AML-193 (cell line): Measurements from ENCODE around the gene LGALS8.
"Not testable (repeated sequence)": the region's sequence is repeated elsewhere in the genome, so short reads cannot be mapped to it uniquely, and the experiment has no call there.

Source experiments
- DNase-seq, 2 experiments: peaks; one replicate each; lab custom pipeline; 2025; lab: John Stamatoyannopoulos, UW

LGALS8 gene

GRCh38 chr1:236523704-236524141 lies at the start of gene LGALS8:
TSS of gene LGALS8 (plus strand) at chr1:236523982. CDS start at chr1:236526071, 2,089 bp downstream.
- DNase-seq: peak; percentile 65 to 76

- DNase-seq: no peak
Measured at GRCh38 chr1:236476019-236476418, 47.8 kb upstream of the LGALS8 start.

DNA sequence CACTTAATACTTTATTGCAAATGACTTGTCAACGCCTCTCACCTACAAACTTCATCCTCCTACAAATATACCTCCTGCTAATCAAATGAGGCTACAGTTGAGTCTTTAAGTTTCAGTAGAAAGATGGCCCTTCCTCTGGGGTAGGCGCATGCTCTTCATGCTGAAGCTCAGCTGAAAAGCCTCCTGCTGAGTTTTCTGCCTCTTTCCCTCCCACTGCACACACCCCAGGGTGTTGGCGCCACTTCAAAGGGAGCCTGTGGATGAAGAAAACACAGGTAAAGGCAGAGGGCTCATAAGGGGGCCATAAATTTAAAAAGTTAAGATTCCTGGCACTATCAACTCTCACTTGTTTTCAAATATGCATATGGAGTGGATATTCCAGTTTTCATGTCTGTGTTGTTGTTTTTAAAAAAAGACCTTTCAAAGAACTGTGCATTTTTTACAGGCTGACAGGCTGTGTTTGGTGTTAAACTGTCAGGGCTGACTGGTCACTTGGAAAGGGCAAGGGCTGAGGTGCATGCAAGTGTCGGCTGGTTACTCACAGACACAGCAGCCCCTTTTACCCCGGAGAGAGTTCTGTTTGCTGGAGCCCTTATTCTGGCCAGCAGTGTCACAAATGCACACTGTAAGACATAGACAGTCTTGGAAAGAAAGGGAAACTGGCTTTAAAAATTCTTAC lies 42.9 kb upstream of the LGALS8 start:
- no peak for DNase-seq

DNA sequence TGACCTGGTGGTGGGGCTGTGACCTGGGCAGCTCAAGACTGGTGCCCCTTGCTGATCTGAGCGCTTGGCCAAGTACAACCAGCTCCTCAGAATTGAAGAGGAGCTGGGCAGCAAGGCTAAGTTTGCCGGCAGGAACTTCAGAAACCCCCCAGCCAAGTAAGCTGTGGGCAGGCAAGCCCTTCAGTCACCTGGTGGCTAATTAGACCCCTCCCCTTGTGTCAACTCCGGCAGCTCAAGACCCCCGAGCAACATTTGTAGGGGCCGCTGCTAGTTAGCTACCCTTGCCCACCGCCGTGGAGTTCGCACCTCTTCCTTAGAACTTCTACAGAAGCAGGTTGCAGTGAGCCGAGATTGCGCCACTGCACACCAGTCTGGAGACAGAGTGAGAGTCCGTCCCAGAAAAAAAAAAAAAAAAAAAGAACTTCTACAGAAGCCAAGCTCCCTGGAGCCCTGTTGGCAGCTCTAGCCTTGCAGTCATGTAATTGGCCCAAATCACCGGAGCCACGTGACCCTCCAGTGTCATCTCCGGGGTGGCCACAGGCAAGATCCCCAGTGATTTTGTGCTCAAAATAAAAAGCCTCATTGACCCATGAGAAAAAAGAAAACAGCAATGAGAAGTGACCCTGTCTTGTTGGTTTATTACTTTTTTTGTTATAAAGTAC lies 39.3 kb upstream of the LGALS8 start:
- DNase-seq: no peak

GRCh38 chr1:236486356-236487002 lies 37.3 kb upstream of the LGALS8 start:
- DNase-seq: no peak

- DNase-seq: not testable (repeated sequence)
Measured at GRCh38 chr1:236489161-236489560, 34.6 kb upstream of the LGALS8 start.

DNA sequence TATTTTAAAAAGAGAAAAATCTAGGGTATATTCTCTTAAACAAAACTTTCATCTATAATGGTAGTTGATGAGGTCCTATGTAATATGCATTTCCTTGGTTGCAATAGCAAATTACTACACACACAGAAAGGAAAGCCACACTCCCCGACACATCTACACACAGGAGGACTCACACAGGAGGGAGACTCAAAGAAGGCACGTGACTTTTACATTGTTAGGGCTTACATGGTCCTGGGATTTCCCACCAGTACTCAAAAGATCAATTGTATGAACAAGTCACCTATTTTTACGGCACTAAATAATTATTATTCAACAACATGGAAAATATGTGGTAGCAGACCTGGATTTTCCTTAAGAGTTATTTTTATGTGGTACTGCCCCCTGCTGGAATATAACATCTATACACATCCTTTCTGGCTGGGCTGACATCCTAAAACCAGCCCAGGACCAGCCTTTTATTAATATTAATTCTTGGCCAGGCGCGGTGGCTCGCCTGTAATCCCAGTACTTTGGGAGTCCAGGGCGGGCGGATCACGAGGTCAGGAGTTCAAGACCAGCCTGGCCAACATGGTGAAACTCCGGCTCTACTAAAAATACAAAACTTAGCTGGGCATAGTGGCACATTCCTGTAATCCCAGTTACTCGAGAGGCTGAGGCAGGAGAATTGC lies 33.9 kb upstream of the LGALS8 start:
- peak; percentile 42 to 48 for DNase-seq

DNA sequence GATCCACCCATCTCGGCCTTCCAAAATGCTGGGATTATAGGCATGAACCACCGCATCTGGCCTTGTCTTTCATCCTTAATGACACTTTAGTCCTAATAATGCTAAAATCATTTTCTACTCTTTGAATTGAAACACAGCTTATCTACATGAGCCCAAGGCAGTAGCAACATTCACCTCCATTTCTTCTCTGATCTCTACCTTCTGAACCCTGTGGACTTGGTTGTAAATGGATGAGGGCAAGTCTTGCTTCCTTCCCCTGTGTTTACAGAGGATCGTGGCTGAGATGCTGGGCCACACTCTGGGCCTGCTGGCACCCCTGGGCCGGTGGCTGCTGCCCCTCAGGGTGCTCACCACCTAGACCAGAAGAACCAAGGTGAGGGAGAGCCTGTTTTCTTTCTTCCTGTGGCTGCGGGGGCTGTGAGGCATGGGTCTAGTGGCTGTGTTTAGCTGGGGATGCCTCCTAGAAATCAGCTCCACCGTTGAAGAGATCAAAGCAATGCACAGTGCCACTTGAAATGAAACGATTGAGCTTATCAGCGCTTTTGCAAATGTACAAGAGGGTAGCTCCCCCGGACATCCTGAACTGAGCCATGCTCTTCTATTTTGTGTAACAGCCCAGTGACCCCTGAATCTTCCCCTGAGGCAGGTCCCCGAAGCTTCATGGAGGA lies 32.2 kb upstream of the LGALS8 start:
- DNase-seq: no peak

DNA sequence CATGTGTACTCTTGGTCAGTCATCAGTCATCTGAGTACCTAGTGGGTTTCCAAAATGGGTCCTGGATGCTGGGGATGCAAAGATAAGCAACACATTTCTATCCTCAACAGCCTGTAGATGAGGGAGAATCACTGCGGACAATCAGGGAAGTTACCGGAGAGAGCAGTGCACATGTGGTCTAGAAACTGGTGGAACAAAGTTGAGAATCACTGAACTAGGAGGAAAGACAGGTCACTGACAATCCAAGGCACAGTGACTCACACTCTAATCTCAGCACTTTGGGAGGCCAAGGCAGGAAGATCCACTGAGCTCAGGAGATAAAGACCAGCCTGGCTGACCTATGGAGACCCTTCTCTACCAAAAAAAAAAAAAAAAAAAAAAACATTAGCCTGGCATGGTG lies 31.4 kb upstream of the LGALS8 start:
- no peak for DNase-seq

DNA sequence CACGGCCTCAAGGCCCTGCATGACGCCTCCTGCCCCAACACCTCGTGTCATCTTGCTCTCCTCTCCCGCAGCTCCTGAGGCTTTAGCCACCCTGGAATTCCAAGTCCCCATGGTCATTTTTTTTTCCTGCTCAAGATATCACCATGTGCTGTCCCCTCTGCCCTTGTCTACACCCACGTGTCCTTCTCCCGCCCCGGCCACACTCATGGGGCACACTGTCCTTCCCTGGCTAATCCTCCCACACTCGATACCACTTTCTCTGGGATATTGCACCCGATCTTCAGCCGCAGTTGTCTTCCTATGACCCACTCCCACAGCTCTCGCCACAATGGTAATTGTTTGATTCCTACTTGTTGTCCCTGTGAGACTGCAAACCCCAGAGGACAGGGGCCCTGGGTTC lies 29.7 kb upstream of the LGALS8 start:
- no peak for DNase-seq

- no peak for DNase-seq
Measured at GRCh38 chr1:236494586-236495466, 29.0 kb upstream of the LGALS8 start.

GRCh38 chr1:236495467-236496112 lies 28.2 kb upstream of the LGALS8 start:
- DNase-seq: no peak

GRCh38 chr1:236497908-236498307 lies 25.9 kb upstream of the LGALS8 start:
- DNase-seq: no peak

- no peak for DNase-seq
Measured at GRCh38 chr1:236501093-236501492, 22.7 kb upstream of the LGALS8 start.

DNA sequence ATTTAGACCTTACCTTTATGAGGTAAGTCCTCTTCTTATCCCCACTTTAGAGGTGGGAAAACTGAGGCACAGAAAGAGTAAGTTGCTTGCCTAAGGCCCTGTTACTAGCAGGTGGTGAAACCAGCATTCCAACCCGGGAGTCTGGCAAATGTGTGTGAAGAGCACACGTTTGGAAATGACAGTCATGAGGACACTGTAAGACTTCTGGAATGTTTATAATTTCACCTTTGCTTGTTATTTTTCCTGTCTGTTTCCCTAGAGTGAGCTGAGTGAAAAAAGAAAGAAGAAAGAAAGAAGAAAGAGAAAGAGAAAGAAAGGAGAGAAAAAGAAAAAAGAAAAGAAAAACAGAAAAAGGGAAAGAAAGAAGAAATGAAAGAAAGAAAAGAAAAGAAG lies 21.2 kb upstream of the LGALS8 start:
- DNase-seq: no peak

- DNase-seq: peak; percentile 27 to 65
Measured at GRCh38 chr1:236502972-236503639, 20.7 kb upstream of the LGALS8 start.

DNA sequence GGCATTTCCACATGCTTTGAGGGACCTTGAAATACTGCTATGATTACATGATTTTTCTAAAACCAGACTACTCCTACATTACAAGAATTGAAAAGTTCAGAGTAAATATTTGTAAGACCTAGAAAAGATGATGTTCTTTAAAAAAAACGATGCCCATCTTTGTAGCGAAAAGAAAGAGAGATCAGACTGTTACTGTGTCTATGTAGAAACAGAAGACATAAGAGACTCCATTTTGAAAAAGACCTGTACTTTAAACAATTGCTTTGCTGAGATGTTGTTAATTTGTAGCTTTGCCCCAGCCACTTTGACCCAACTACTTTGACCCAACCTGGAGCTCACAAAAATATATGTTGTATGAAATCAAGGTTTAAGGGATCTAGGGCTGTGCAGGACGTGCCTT lies 19.4 kb upstream of the LGALS8 start:
- DNase-seq: not testable (repeated sequence)

GRCh38 chr1:236507022-236507700 lies 16.6 kb upstream of the LGALS8 start:
- no peak for DNase-seq

- DNase-seq: no peak
Measured at GRCh38 chr1:236508593-236509027, 15.2 kb upstream of the LGALS8 start.
